ENCODE data around the gene TRIM33. TPM values are rescaled to one million over a fixed set of nuclear protein-coding genes. Genes with fewer than 3 reads are reported as not detected.

TRIM33 gene
- total RNA-seq, 1 experiment from 2014 or later = 38.7 TPM

- no peaks in the 10 kb centered on the region for H3K9me2 ChIP-seq (ENCODE audit: insufficient read depth)
- no peaks in the 10 kb centered on the region for H3K79me2 ChIP-seq (ENCODE audit: low read depth)
- POLR2A ChIA-PET (ENCODE audit: unreplicated experiment) = no interaction called here
- H3K27ac ChIP-seq = no peak overlapping the region
- H3K27me3 ChIP-seq (ENCODE audit: insufficient read depth, low read depth) = no peaks in the 10 kb centered on the region
- H4K20me1 ChIP-seq (ENCODE audit: insufficient read depth) = no peaks in the 10 kb centered on the region
- no peak overlapping the region for H3K4me2 ChIP-seq
- no TSS peak for BruUV-seq (replicated peaks)
- intact Hi-C loops (cut with micrococcal nuclease; ENCODE audit: unreplicated experiment) = no loop called here
- H3F3A ChIP-seq (ENCODE audit: insufficient read depth, low read depth) = no peaks in the 10 kb centered on the region
- CTCF ChIA-PET = no interaction called here
- H2AFZ ChIP-seq = no peak overlapping the region
- H3K4me1 ChIP-seq (replicated peaks; ENCODE audit: insufficient read depth) = no peaks in the 10 kb centered on the region
- no peak for DNase-seq
- H3K4me3 ChIP-seq = no peak overlapping the region
- TF ChIP-seq EZH2 (IDR thresholded peaks at IDR 0.05; ENCODE audit: low read depth) (no peak), CTCF (conservative IDR thresholded peaks at IDR 0.05) (no peak)
- H3K36me3 ChIP-seq (ENCODE audit: low read depth) = no peaks in the 10 kb centered on the region
- no peaks in the 10 kb centered on the region for H3K9me3 ChIP-seq (ENCODE audit: insufficient read depth, low read depth)
These were observed 155.8 kb downstream of the TRIM33 start for GRCh38 chr1:114355240-114355639.

- no peaks in the 10 kb centered on the region for H3K9me3 ChIP-seq (ENCODE audit: insufficient read depth, low read depth)
- H3K4me1 ChIP-seq (replicated peaks; ENCODE audit: insufficient read depth) = no peaks in the 10 kb centered on the region
- POLR2A ChIA-PET (ENCODE audit: unreplicated experiment) = no interaction called here
- no peaks in the 10 kb centered on the region for H3K79me2 ChIP-seq (ENCODE audit: low read depth)
- H3K27me3 ChIP-seq (ENCODE audit: insufficient read depth, low read depth) = no peaks in the 10 kb centered on the region
- intact Hi-C loops (cut with micrococcal nuclease; ENCODE audit: unreplicated experiment) = no loop called here
- H3K4me3 ChIP-seq = no peak overlapping the region
- DNase-seq = peak in 1 of 2 experiments; percentile 30
- H4K20me1 ChIP-seq (ENCODE audit: insufficient read depth) = no peaks in the 10 kb centered on the region
- no peak overlapping the region for H2AFZ ChIP-seq
- CTCF ChIA-PET = no interaction called here
- no peak overlapping the region for H3K4me2 ChIP-seq
- H3K27ac ChIP-seq = no peak overlapping the region
- no peaks in the 10 kb centered on the region for H3F3A ChIP-seq (ENCODE audit: insufficient read depth, low read depth)
- TF ChIP-seq CTCF (conservative IDR thresholded peaks at IDR 0.05) (no peak), EZH2 (IDR thresholded peaks at IDR 0.05; ENCODE audit: low read depth) (no peak)
- no peaks in the 10 kb centered on the region for H3K9me2 ChIP-seq (ENCODE audit: insufficient read depth)
- no peaks in the 10 kb centered on the region for H3K36me3 ChIP-seq (ENCODE audit: low read depth)
- BruUV-seq (replicated peaks) = no TSS peak
These were observed 157.7 kb downstream of the TRIM33 start for GRCh38 chr1:114353262-114353661.

- H3K36me3 ChIP-seq (ENCODE audit: low read depth) = no peaks in the 10 kb centered on the region
- no peaks in the 10 kb centered on the region for H3K79me2 ChIP-seq (ENCODE audit: low read depth)
- no peaks in the 10 kb centered on the region for H3K4me1 ChIP-seq (replicated peaks; ENCODE audit: insufficient read depth)
- CTCF ChIA-PET = no interaction called here
- no TSS peak for BruUV-seq (replicated peaks)
- DNase-seq = no peak
- no peaks in the 10 kb centered on the region for H3K9me3 ChIP-seq (ENCODE audit: insufficient read depth, low read depth)
- H3K27ac ChIP-seq = no peak overlapping the region
- intact Hi-C loops (cut with micrococcal nuclease; ENCODE audit: unreplicated experiment) = no loop called here
- no peak overlapping the region for H3K4me3 ChIP-seq
- TF ChIP-seq EZH2 (IDR thresholded peaks at IDR 0.05; ENCODE audit: low read depth) (no peak), CTCF (conservative IDR thresholded peaks at IDR 0.05) (no peak)
- H3K9me2 ChIP-seq (ENCODE audit: insufficient read depth) = no peaks in the 10 kb centered on the region
- POLR2A ChIA-PET (ENCODE audit: unreplicated experiment) = no interaction called here
- H3K4me2 ChIP-seq = no peak overlapping the region
- no peaks in the 10 kb centered on the region for H3F3A ChIP-seq (ENCODE audit: insufficient read depth, low read depth)
- H3K27me3 ChIP-seq (ENCODE audit: insufficient read depth, low read depth) = no peaks in the 10 kb centered on the region
- no peaks in the 10 kb centered on the region for H4K20me1 ChIP-seq (ENCODE audit: insufficient read depth)
- H2AFZ ChIP-seq = no peak overlapping the region
These were observed 158.2 kb downstream of the TRIM33 start for GRCh38 chr1:114352797-114353196.

Measured in PC-9 (cell line).